NB4 (cell line): ENCODE data around the gene ZNF524.

ENCODE experiments used
- TF ChIP-seq, protein P1 (sequence below): IDR thresholded peaks from one replicate; pipeline ENCODE4 v1.5.1; 2012; ENCODE audit warnings: low read depth, low read length
- TF ChIP-seq, protein P2 (sequence below): IDR thresholded peaks from 2 replicates; pipeline ENCODE4 v1.6.1; 2011; ENCODE audit warnings: low read depth, low read length

DNA sequence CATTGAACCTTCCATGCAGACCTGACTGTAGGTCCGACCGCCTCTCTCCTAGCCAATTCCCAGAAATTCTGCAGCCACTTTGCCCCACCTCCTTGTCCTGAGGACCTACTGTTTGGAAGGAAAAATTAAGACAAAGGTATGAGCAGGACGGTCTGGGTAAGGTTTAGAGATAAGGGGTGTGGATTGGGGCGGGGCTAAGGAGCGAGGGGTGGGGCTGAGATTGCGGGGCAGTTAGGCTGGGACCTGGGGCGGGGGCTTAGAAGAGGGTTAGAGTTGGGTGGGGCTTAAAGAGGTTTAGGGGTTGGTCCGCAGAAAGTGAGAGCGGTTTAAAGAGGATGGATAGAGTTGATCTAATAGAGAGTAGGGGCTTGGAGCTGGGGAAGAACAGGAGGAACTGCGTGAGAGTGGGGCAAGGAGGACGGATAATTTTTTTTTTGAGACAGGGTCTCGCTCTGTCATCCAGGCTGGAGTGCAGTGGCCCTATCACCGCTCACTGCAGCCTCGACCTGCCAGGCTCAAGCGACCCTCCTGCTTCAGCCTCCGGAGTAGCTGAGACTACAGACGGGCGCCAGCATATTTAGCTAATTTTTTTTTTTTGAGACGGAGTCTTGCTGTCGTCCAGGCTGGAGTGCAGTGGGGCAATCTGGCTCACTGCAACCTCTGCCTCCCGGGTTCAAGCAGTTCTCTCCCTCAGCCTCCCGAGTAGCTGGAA lies 3.6 kb downstream of the ZNF524 start:
- TF ChIP-seq, protein P1, sequence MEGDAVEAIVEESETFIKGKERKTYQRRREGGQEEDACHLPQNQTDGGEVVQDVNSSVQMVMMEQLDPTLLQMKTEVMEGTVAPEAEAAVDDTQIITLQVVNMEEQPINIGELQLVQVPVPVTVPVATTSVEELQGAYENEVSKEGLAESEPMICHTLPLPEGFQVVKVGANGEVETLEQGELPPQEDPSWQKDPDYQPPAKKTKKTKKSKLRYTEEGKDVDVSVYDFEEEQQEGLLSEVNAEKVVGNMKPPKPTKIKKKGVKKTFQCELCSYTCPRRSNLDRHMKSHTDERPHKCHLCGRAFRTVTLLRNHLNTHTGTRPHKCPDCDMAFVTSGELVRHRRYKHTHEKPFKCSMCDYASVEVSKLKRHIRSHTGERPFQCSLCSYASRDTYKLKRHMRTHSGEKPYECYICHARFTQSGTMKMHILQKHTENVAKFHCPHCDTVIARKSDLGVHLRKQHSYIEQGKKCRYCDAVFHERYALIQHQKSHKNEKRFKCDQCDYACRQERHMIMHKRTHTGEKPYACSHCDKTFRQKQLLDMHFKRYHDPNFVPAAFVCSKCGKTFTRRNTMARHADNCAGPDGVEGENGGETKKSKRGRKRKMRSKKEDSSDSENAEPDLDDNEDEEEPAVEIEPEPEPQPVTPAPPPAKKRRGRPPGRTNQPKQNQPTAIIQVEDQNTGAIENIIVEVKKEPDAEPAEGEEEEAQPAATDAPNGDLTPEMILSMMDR = no peak
- TF ChIP-seq, protein P2, sequence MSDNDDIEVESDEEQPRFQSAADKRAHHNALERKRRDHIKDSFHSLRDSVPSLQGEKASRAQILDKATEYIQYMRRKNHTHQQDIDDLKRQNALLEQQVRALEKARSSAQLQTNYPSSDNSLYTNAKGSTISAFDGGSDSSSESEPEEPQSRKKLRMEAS = no peak
